D721Med (cell line): ENCODE results near the gene NR5A2.

Source experiments
- DNase-seq: peaks from one replicate; pipeline ENCODE4 v3.0.0; 2011; ENCODE audit warnings: low spot score; ENCODE audit not compliant: insufficient read length
- FAIRE-seq: peaks from 2 replicates; lab custom pipeline; 2011; peaks lifted over from hg19 to GRCh38; lab: Jason Lieb, UNC
- TF ChIP-seq, protein P1 (sequence below): IDR thresholded peaks from 2 replicates; pipeline ENCODE4 v1.5.1; 2012; ENCODE audit warnings: mild to moderate bottlenecking, control low read depth; ENCODE audit not compliant: insufficient read depth; ENCODE audit errors: missing control alignments

NR5A2 gene

DNA sequence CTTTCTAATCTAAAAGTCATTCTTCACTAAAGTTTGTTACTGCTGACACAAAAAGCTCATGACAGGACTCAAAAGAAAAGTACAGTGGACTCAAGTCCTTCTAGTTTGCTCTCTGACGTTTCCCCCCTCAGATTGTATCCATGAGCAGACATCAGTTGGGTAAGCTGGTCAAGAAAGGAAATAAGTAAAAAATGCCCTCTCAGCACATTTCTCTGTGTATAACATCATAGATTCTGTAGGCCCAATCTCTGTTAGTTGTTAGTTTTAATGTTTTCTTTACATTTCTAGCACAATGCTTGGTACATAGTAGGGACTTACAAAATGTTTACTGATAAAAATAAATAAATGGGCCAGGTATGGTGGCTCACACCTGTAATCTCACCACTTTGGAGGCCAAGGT lies 96.8 kb downstream of the NR5A2 start:
- DNase-seq (no peak), FAIRE-seq (no peak)
- TF ChIP-seq, protein P1, sequence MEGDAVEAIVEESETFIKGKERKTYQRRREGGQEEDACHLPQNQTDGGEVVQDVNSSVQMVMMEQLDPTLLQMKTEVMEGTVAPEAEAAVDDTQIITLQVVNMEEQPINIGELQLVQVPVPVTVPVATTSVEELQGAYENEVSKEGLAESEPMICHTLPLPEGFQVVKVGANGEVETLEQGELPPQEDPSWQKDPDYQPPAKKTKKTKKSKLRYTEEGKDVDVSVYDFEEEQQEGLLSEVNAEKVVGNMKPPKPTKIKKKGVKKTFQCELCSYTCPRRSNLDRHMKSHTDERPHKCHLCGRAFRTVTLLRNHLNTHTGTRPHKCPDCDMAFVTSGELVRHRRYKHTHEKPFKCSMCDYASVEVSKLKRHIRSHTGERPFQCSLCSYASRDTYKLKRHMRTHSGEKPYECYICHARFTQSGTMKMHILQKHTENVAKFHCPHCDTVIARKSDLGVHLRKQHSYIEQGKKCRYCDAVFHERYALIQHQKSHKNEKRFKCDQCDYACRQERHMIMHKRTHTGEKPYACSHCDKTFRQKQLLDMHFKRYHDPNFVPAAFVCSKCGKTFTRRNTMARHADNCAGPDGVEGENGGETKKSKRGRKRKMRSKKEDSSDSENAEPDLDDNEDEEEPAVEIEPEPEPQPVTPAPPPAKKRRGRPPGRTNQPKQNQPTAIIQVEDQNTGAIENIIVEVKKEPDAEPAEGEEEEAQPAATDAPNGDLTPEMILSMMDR = no peak

DNA sequence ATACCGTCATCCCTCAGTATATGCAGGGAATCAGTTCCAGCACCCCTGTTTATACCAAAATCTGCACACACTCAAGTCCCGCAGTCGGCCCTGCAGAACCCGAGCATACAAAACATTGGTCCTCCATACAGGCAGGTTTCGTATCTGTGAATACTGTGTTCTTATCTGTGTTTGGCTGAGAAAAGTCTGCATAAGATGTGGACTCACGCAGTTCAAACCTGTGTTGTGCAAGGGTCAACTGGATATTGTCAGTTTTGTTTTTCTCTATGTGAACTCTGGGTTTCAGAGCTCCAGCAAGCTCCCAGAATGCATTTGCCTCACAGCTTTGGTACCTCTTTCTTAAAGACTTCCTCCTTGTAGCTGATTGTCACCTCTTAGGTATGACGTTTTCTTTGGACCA lies 100.6 kb downstream of the NR5A2 start:
- no peak for DNase-seq
- FAIRE-seq = no peak
- TF ChIP-seq, protein P1 = no peak

DNA sequence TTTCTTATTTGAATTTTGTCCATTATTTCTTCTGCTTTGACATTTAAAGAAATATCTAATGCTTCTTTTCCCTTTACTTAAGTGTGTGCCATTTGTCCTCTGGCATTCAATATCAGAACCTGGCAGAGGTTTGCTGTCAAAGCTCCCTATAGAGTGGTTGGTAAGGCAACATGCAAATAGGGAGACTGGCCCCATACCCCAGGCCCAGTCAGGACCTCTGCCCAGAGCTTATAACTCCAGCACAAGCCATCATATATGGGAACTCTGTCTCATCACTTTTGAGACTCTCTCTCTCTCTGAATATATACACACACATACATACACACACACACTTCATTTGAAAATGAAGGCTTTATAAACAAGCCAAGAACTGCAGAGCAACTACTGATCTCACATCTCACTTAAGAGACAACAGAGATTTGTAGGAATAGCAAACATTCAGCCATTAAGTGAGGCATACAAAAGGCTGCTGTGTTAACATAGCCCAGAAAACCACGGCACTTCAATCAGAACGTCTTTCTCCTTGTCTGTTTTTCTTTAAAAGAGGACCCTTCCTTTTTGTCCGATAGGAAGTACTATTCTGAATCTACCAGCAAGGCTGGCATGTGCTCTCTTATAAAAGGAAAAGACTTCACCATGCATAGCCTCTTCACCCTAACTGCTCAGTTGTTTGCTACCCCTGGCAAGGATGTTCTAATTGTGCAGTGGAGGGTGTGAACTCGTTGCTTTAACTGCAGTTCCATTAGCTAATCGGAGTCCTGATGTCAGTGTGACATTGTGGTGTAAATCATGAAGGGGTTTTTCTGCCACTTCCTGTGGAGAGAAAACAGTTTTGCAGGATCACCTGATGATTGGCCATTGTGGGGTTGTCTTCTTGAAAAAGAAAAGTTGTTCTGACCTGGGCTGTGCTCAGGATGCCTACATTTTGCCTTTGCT lies 101.7 kb downstream of the NR5A2 start:
- DNase-seq (no peak), FAIRE-seq (no peak)
- TF ChIP-seq, protein P1 = no peak

DNA sequence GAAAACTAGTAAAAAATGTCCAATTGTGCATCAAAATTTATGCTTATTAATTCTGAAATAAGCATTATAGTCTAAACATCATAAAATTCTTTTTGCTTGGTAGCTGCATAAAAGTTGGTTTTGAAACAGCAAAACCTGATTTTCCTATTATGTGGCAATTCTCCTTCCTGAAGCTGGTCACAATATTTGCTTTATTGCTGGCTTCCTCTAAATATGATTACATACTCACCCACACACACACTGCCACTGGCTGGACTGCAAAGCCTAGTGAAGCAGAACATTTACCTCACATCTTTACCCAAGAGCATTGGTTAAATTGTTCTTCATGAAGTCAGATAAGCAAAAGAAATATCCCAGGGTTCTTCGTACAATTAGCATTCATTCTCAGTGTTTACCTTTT lies 103.0 kb downstream of the NR5A2 start:
- no peak for DNase-seq
- TF ChIP-seq, protein P1 = no peak
- FAIRE-seq = no peak

DNA sequence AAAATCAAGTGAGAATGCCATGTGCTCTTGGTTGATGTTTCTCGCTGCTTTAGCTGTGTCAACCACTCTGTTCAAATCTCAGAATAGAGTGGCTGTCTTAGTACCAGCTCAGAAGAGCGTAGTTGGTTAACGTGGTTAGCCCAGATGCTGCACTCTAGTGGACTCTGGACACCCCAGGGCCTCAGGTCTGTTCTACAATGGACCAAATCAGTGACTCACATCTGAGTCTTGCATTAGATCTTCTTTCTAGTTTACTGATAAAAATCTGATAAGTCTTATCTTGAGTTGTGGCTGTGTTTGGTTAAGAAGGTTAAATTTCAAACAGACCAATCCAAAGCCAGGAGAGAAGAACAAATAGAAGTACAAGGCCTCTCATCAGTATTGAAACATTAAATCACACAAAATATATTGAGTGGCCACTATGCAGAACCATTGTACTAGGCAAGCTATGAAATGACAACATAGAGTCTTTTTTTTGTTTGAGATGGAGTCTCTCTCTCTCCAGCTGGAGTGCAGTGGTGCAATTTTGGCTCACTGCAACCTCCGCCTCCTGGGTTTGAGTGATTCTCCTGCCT lies 104.1 kb downstream of the NR5A2 start:
- no peak for FAIRE-seq
- TF ChIP-seq, protein P1 = no peak
- DNase-seq = no peak

DNA sequence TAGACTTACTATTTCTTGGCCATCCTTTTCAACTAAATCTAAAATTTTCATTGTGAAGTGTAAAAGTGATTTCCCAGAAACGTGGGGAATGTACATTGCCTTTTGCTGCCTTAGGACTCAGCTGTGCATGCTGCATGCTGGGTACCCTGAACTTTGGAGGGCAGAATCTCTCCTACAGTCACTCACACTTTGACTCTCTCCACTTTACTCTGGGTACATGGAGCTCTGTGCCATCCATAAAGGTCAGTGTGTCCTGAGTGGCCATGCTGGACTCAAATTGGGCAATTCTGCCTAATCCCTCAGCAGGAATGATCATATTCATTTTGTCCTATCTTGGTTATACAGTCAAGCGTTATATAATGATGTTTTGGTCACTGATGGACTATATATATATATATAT lies 105.6 kb downstream of the NR5A2 start:
- no peak for DNase-seq
- TF ChIP-seq, protein P1 = no peak
- FAIRE-seq = no peak

DNA sequence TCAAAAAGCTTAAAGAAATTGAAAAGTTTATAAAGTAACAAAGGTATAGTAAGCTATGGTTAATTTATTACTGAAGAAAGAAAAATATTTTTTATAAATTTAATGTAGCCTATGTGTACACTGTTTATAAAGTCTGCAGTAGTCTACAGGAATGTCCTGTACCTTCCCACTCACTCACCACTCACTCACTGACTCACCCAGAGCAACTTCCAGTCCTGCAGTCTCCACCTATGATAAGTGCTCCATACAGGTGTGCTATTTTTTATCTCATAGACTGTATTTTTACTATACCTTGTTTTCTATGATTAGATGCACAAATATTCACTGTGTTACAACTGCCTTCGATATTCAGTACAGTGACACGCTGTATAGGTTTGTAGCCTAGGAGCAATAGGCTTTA lies 106.6 kb downstream of the NR5A2 start:
- TF ChIP-seq, protein P1 = no peak
- FAIRE-seq (no peak), DNase-seq (no peak)
